DND-41 (cell line): ENCODE data around the gene ARHGEF3.

Experiments used
- EZH2 ChIP-seq: IDR thresholded peaks from 3 replicates; pipeline ENCODE4 v1.6.1; 2012; ENCODE audit warnings: borderline replicate concordance, low read depth, mild to moderate bottlenecking, moderate library complexity, low read length, inconsistent platforms; ENCODE audit not compliant: severe bottlenecking
- TF ChIP-seq, protein P1 (sequence below): IDR thresholded peaks from 2 replicates; pipeline ENCODE4 v1.5.1; 2012; ENCODE audit warnings: borderline replicate concordance, low read length, moderate library complexity, mild to moderate bottlenecking; ENCODE audit not compliant: poor library complexity, severe bottlenecking; ENCODE audit errors: extremely low read depth

DNA sequence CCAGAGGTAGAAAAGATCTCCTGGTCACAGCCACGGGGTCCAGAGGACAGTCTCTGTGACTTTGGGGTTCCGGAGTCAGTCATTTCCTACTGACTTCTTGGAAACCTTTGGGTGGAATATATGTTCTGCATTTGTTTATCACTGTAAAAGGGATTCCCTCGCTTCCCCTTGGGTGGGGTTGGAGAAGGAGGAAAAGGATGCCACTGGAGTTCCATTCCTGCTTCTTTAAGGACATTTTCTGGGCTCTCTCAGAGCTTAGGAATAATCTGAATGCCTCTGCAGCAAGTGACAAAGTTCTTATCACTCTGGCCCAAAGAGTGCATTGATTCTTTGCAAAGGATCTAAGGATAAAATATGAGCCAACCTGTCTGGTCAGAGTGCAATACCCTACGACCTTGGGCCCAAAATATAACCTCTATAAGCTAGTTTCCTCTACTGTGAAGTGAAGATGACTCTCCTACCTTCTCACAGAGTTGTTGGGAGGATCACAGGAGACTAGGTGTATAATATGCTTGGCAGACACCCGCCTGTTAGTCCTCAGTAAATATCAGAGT is 17.2 kb downstream of the ARHGEF3 start:
- TF ChIP-seq, protein P1, sequence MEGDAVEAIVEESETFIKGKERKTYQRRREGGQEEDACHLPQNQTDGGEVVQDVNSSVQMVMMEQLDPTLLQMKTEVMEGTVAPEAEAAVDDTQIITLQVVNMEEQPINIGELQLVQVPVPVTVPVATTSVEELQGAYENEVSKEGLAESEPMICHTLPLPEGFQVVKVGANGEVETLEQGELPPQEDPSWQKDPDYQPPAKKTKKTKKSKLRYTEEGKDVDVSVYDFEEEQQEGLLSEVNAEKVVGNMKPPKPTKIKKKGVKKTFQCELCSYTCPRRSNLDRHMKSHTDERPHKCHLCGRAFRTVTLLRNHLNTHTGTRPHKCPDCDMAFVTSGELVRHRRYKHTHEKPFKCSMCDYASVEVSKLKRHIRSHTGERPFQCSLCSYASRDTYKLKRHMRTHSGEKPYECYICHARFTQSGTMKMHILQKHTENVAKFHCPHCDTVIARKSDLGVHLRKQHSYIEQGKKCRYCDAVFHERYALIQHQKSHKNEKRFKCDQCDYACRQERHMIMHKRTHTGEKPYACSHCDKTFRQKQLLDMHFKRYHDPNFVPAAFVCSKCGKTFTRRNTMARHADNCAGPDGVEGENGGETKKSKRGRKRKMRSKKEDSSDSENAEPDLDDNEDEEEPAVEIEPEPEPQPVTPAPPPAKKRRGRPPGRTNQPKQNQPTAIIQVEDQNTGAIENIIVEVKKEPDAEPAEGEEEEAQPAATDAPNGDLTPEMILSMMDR, result no peak
- no peak for TF ChIP-seq EZH2
